Nephron progenitor cell (in vitro differentiated cells): ENCODE results near the gene RGS11.

Source experiments
- DNase-seq: peaks from one replicate; pipeline ENCODE4 v3.0.0; 2021
- H3K27ac Mint-ChIP-seq: 2 replicates; pipeline ENCODE4 v1.8.0; 2021; ENCODE audit warnings: mild to moderate bottlenecking, moderate library complexity, mixed read lengths
- H3K27me3 Mint-ChIP-seq: 2 replicates; pipeline ENCODE4 v1.8.0; 2021; ENCODE audit warnings: mild to moderate bottlenecking, low read depth, mixed read lengths; ENCODE audit not compliant: poor library complexity
- H3K36me3 Mint-ChIP-seq: 2 replicates; pipeline ENCODE4 v1.8.0; 2021; ENCODE audit warnings: low read depth, mixed read lengths
- H3K4me1 Mint-ChIP-seq: 2 replicates; pipeline ENCODE4 v1.8.0; 2021; ENCODE audit warnings: mixed read lengths
- H3K4me3 Mint-ChIP-seq: 2 replicates; pipeline ENCODE4 v1.8.0; 2021; ENCODE audit warnings: mild to moderate bottlenecking, moderate library complexity, mixed read lengths
- H3K9me3 Mint-ChIP-seq: 2 replicates; pipeline ENCODE4 v1.8.0; 2021; ENCODE audit warnings: mild to moderate bottlenecking, moderate library complexity, mixed read lengths
- CTCF ChIP-seq: fragments of 200-600 bp; sonication (generic); IDR thresholded peaks from 2 replicates; pipeline ENCODE4 v1.5.0; 2021; ENCODE audit warnings: antibody characterized with exemption

The RGS11 gene

GRCh38 chr16:287298-287811, 11.6 kb upstream of the RGS11 start:
- H3K4me1 Mint-ChIP-seq = no peaks in the 10 kb centered on the region

GRCh38 chr16:286491-287297, 10.9 kb upstream of the RGS11 start:
- no peak for TF ChIP-seq CTCF
- H3K4me3 Mint-ChIP-seq = no peak overlapping the region
- no peaks in the 10 kb centered on the region for H3K4me1 Mint-ChIP-seq
- peaks cover 8% of the 10 kb centered on the region for H3K9me3 Mint-ChIP-seq
- peaks cover 9% of the 10 kb centered on the region for H3K27me3 Mint-ChIP-seq
- H3K27ac Mint-ChIP-seq = no peak overlapping the region
- DNase-seq = no peak
- H3K36me3 Mint-ChIP-seq = peaks cover 23% of the 10 kb centered on the region

More at GRCh38 chr16:287298-287811, 11.6 kb upstream of the RGS11 start:
- Mint-ChIP-seq H3K27ac (no peak overlapping the region), H3K27me3 (peaks cover 4% of the 10 kb centered on the region), H3K36me3 (peaks cover 23% of the 10 kb centered on the region), H3K4me3 (no peak overlapping the region), H3K9me3 (peaks cover 8% of the 10 kb centered on the region)
- TF ChIP-seq CTCF = no peak
- DNase-seq = no peak

- Mint-ChIP-seq H3K36me3 (peaks cover 23% of the 10 kb centered on the region), H3K27ac (no peak overlapping the region), H3K4me3 (no peak overlapping the region), H3K27me3 (peaks cover 19% of the 10 kb centered on the region), H3K4me1 (no peaks in the 10 kb centered on the region), H3K9me3 (peaks cover 8% of the 10 kb centered on the region)
- DNase-seq = no peak
- TF ChIP-seq CTCF = no peak
Measured at GRCh38 chr16:285146-286055, 9.7 kb upstream of the RGS11 start.

- Mint-ChIP-seq H3K27me3 (peaks cover 24% of the 10 kb centered on the region), H3K4me1 (no peaks in the 10 kb centered on the region)
Measured at GRCh38 chr16:284204-285120, 8.7 kb upstream of the RGS11 start.

More at GRCh38 chr16:284204-285120, 8.7 kb upstream of the RGS11 start:
- Mint-ChIP-seq H3K4me3 (no peak overlapping the region), H3K36me3 (peaks cover 23% of the 10 kb centered on the region), H3K9me3 (peaks cover 8% of the 10 kb centered on the region), H3K27ac (no peak overlapping the region)
- no peak for DNase-seq
- no peak for TF ChIP-seq CTCF
